Activated T-cell treated with anti-CD3 and anti-CD28 coated beads for 4 hours (primary cell): ENCODE data around the gene PDIK1L.

Experiments used
- DNase-seq: peaks from one replicate; pipeline ENCODE4 v3.0.0-alpha.2; 2020

Gene PDIK1L

DNA sequence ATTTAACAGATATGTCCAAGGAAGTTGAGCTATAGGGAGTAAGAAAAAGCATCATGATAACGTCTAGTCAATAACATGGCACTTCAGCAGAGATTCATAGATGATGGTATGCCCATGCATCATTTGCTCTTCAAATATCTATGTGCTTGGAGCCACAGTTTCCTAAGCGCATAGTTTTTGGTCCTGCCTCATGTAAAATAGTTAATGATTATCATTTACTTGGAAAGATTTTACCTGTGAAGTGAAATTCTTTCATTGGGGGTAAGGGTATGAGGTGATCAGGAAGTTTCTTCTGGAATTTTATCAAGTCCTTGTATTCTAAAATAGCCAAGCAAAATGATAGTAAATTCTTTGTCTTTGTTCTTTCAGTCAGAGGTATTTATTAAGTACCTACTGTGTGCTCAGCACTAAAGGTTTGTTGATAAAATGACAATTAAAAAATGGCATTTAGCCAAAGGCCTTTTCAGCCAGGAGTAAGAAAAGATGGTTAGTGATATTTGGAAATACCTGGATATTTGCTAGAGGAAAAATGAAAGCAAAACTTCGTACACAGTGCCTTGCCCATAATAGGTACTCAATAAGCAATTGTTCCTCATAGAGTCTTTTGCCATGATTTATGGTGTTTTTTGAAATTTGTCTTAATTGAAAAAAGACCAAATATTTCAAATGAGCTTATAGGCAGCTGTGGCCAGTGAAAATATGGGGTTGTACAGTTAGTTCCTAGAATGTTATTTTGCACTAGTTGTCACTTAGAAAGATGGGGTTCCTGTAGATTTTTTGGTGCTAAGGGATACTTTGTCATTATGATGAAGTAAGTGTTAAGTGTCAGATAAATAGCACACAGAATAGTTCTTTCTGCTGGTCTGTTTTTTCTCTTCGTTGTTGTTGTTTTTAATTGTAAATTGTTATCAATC lies 13.1 kb downstream of the PDIK1L start:
- no peak for DNase-seq

DNA sequence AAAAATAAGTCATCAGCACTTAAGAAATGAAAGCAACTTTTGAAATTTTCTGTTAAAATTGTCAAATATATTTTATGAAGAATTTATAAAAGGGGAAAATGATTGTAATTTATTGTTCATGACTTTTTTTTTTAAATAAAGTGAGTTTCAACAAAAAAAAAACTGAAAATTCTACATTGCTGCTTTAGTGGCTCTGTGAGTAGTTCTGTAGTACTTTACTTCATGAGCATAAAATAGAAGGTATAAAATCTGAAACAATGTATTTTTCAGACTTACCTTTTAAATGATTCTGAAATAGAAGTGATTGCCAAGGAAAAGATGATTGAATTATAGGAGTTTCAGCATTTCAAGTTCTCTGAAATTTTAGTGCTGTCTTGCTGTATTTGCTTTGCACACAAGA lies 13.8 kb downstream of the PDIK1L start:
- no peak for DNase-seq

DNA sequence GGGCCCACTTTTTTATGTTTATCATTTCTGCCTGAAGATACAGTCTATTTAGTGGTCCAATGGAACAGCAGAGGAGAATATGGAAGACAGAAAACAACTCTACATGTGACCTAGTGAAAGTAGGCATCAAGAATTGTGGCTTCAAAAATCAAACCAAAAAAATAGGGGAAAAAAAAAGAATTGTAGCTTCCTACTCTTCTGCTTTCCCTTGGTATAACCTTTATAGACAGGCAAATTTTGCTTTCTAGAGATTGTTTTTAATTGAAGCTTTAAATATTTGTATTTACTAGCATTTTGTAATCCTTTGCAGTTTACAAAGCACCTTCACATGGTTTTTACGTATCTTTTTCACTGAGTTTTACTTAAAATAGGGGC lies 14.3 kb downstream of the PDIK1L start:
- no peak for DNase-seq

DNA sequence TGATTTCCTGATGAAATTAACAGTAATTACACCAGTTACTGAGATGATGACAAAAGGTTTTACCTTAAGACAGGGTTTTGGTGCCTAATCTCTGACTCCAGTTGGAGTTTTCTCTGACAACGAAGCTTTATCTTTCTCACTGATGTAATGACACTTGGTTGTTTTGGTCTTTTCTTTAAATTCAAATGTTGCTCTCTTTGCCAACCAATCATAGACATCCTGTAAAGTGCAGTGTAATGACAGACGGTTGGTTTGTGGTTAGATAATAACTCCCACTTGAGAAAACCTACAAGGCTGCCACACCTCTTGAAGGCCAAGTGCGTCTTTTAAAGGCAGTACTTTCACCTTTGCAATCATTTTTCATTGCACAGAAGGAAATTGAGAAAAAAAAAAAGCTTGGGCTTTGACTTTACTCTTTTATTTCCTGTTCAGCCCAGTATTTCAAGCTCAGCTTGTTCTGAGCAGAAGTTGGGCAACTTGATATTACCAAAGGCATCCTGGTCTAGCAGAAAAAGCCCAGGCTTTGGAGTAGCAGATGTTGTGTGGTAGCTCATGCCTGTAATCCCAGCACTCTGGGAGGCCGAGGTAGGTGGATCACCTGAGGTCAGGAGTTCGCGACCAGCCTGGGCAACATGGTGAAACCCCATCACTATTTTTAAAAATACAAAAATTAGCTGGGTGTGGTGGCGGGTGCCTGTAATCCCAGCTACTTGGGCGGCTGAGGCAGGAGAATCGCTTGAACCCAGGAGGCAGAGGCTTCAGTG lies 14.9 kb downstream of the PDIK1L start:
- peak; percentile 36 for DNase-seq

DNA sequence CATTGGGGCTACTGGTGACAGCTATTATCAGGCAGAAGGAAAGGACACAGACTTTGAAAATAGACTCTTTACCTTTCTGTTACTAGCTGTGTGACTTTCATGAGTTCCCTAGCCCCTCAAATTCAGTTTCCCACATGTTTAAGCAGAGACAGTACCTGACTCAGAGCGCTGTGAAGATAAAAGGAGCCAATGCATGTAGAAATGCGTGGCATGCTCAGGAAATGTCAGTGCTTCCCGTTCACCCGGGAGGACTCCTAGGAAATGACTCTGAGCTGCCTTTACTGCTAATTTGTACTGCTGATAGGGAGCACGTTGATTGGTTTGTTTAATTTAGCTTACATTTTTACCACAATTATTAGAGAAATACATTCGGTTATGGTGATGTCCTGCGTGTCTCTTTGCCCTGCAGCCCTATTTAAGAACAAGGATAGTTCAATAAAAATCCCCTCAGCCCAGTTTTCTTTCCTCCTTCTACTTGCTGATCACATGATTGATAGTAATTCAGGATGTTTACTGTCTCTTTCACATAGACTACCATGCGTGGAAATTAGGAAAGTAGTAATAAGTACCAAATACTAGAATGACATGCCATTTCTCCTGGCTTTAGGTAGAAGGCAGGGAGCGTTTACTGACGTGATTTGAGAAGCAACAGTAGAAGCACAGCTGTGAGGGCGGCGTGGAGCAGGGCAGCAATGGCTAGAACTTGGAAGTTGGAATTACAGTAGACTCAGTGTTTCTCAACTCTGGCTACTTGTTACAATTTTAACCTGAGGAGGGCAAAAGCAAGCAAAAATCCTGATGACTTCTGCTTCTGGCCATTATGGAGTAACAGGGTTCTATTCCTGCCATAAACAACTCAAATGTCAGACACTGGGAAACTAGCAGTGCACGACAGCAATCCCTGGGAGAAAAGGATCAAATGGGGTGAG lies 15.9 kb downstream of the PDIK1L start:
- DNase-seq = no peak

DNA sequence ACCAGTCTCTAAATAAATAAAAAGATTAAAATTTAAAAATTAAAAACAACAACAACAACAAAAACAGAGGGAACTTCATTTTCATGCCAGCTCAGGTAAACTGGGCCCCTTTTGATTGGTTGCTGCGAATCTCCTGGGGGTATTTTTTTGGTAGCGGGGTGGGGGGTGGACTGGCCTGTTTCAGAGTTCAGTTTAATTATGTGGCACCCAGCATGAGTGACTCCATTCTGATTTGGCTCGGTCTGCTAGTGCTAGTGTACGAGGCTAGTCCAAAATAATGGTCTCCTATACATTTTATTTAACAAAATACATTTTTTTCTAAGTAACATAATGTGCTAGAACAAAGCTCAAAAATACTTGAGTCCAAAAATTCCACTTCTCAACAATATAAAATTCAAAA lies 18.2 kb downstream of the PDIK1L start:
- DNase-seq = no peak

DNA sequence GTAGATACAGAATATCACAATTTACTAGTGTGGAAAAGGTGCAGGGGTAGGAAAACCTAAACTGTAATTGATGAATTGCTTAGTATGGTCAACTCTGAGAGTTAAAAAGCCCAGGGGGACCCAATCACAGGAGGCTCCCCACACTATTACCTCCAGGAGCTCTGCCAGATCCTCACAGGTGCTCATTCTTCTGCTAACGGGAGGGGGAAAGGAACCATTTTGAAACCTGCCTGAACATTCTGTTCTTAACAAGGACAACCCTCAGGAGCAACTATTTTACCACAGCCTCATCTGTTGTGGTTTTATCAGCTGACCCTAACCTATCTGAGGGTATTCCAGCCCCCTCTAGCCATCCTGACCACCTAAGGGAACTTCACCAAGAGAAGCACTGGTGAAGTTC lies 19.1 kb downstream of the PDIK1L start:
- no peak for DNase-seq

DNA sequence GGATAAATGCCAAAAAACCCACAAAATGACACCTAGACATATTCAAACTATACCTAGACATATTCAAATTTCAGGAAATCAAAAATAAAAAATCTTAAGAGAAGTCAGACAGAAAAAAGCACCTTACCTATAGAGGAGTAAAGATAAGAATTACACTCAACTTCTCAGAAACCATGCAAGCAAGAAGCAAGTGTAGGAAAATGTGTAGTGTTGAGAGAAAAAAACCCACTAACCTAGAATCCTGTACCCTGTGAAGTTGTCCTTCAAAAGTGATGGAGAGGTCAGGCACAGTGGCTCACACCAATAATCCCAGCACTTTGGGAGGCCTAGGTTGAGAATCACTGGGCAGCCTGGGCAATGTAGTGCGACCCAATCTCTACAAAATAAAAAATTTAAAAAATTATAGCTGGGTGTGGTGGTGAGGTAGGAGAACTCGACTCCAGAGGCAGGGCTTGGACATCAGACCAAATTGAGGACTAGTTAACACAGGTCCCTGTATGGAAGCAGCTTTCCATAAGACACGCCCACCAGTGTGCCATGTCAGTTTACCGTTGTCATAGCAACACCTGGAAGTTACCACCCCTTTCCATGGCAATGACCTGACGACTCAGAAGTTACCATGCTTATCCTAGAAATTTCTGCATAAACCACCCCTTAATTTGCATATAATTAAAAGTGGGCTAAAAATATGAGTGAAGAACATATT lies 20.7 kb downstream of the PDIK1L start:
- DNase-seq = no peak

DNA sequence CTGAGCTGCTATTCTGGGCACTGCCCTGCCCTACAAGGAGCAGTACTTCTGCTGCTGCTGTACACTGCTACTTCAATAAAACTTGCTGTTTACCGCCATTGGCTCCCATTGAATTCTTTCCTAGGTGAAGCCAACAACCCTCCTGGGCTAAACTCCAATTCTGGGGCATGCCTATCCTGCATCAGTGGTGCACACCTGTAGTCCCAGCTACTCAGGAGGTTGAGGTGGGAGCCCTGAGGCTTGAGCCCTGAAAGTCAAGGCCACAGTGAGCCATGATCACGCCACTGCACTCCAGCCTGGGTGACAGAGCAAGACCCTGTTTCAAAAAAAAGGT lies 21.2 kb downstream of the PDIK1L start:
- no peak for DNase-seq

DNA sequence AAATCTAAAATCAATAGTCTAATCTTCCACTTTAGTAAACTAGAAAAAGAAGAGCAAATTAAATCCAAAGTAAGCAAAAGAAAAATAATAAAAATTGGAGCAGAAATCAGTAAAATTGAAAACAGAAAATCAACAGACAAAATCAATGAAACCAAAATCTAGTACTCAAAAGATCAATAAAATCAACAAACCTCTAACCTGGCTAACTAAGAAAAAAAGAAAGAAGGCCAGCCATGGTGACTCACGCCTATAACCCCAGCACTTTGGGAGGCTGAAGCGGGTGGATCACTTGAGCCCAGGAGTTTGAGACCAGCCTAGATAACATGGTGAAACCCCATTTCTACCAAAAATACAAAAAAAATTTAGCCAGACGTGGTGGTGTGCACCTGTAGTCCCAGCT lies 22.8 kb downstream of the PDIK1L start:
- DNase-seq = no peak

DNA sequence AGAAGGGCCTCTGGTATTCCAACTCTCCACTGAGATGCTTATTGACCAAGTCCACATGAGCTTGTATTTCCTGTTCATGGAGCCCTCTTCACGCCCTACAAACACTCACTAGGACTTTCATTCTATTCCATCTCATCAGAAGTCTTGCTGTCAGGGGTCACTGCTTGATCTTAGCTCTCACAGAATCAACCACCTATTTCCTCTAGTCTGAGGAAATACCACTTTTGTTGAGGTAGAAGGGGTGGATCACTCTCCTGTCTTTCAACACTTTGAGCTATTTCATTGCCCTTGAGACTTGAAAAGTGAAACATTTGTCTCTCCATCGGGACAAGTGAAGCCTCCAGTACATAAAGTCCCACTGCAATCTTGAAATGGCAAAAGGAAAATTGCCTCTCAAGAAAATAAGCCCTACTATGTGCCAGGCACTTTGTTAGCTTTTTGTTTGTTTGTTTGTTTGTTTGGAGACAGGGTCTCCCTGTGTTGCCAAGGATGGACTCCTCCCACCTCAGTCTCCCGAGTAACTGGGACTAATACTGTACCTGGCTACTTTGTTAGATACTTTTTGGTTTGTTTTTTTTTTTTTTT lies 27.4 kb downstream of the PDIK1L start:
- no peak for DNase-seq

DNA sequence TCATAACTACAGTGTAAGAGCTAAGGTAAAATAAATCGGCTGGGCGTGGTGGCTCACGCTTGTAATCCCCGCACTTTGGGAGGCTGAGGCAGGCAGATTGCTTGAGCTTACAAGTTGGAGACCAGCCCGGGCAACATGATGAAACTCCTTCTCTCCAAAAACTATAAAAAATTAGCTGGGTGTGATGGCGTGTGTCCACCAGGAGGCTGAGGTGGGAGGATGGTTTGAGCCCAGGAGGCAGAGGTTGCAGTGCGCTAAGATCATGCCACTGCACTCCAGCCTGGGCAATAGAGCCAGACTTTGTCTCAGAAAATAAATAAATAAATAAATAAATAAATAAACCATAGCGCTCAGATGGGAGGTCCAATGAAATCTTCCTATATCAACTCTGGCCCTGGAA lies 30.5 kb downstream of the PDIK1L start:
- DNase-seq = no peak

DNA sequence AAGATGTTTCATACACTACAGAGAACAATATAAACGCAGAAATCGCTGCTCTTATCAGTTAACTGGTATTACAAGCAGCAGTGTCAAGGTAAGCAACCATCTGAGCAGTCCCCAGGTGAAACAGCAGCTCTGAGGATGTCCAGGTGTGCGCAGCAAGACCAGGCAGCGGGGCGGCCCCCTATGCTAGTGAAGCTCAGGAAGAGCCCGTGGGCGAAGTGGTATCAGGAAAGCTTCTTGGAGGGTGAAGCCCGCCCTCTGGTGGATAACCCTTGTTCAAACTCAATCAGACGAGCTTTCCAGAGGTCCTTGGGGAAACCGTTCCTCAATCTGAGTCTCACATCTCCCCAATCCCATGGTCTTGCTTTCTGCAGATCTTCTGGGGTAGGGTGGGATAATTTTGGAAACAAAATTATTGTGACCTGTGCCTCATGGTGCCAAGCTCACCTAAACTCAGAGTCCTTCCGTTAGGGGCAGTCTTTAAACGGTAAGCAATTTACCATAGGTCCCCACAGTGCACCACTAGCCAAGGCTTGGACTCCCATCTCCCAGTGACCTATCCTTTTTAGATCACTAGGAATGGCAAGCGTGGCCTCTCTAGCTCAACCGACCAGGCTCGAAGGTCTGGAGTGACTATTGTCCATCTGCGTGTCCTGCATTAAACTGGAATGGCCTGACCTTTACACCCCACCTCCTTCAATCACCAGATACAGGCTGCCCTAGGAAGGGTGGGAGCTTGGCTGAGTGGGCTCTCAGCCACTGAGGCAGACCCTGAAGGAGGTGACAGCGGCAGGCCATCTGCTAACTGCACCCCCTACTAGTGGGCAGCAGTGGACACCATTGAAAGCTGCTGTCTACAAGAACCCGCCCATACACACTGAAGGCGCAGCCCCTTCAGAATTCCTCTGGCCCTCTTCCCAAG lies 33.7 kb downstream of the PDIK1L start:
- peak; percentile 62 for DNase-seq

DNA sequence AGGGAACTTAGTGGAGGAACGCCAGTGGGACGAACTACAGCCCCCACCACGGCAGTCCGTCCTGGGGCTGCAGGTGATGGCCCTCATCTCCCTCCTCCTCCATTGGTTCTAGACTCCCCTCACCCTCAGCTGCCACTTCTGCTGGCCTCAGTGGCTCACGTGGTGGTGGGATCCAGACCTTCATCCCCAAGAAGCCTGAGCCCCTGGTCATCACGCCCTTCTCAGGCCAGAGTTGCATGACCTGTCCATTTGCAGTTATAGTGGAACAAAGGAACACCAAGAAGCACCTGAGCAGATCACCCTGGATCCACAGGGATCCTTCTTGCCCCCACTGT lies 34.3 kb downstream of the PDIK1L start:
- no peak for DNase-seq

DNA sequence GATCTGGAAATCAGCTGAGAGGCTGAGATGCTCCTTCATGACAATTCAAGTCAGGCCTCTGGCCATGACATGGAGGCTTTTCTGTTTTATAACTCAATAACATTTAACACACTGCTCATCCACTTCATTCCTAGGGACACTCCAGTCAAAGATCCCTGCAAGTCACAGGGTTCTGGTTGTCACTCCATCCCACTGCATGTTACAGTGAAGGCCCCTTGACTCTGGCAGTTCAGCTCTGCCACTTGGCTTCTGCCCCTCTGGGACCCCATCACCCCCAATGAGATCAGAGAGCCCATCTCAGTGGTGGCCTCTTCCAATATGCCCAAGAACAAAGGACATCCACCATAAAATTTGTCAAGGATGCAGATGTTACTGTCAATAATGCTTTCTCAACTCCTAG lies 37.3 kb downstream of the PDIK1L start:
- no peak for DNase-seq

DNA sequence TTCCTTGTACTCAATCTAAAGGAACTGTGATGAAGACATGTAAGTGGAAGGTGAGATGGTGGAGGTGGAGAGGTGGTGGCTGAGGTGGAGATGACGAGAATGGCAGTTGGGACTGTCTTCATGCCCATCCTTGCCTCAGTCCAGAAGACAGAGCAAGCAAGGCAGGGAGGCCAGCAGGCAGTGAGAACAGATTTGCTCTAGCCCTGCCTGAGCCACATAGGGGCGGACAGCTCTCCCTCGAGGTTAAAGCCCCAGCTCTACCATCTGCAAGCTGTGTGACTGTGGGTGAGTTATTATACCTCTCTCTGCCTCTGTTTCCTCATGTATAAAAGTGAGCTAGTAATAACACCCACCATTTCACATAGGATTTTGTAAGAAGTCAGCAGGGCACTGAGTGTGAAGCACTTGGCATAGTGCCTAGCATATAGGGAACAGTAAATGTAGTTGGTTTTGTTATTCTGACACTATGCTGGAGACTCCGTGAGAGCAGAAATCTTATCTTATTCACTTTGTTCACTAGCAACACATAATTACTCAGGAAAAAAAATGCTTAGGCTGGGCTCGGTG lies 42.4 kb downstream of the PDIK1L start:
- DNase-seq = no peak

DNA sequence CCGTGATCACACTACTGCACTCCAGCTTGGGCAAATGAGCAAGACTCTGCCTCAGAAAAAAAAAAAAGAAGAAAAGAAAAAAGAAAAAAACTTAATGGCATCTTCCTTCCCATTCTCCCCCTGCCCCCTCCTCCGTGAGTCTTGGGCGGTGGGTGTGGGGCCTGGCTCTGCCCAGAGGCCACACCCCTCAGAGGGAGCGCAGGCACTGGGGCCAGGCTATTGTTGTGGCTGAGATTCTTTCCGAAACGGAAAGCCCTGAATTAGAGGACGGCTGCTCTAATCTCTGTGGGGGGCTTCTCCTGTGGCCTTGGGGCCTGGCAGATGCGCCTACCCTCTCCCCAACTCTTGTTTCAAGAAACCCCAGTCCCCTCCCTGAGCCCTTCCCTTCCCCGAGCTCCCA lies 43.1 kb downstream of the PDIK1L start:
- no peak for DNase-seq

DNA sequence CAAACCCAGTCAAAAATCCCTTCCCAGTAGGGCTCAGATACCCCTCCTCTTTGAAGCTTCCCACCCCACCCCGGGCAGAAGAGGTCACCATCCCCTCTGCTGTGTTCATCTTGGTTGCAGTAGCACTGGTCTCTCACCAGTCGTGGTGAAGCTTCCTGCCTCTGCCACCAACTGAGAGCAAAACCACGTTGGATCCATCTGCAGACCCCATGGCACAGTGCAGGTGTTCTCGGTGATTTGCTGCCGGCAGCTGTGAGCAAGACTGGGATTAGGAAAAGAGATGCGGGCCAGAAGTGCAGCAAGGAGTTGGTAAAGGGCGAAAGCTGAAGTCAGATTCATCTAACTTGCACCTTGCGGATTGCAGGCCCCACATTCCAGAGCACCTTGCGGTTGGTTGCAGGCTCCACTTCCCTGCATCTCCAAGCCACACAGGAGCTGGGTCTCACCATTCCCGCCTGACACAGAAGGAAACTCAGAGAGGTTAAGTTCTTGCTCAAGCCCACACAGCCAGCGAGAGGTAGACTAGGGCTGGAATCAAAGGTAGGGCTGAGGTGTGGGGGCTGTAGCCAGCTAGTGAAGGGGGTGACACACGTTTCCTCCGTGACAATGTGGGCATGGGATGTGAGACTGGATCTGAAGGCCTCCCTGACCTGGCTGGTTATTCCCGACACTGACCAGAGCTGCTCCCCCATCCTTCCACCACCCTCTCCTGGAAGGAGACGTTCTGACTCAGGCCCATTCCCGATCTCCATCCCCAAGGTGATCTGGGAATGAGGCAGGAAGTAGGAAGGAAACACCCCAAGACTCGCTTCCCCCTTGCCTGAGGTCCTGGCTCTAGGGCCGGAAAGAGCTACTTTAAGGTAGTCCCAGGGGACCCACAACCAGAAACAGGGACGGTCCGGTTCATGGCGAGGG lies 44.0 kb downstream of the PDIK1L start:
- no peak for DNase-seq

DNA sequence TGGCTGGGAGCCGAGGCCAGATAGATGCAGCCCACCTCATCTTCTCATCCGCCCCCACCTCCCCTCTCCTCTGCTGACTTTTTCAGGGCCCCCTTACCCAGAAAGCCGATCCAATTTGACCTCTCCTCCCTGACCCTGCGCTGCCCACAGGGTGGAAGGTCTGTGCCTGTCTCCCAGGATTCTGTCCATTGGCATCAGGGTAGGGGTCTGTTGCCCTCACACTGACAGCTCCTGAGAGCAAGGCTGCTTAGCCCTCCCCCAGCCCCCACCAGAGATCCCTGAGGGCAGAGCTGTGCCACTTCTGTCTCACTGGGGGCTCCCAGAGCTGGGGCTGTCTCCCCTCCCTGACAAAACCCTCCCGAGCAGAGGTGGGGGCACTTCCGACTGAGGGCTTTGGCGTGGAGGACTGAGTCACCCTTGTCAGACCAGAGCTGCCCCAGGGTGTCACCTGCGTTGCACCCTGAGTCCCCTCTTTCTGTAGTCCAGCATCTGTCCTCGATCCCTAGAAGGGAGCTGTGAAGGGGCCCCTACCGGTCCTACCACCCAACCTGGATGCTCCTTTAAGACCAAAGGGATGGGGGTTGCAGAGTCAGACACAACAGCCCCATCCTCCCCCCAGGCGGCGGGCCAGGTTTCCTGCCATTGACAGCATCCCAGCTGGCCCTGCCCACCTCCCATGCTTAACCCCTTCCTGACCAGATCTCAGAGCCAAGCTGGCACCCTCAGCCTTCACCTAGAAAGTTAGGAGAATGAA lies 44.8 kb downstream of the PDIK1L start:
- no peak for DNase-seq
